Spleen (tissue), 7 donors: ENCODE data around the gene MRPL40.

Experiments
- POLR2AphosphoS5 ChIP-seq, 3 donors: sonication (generic); formaldehyde crosslinking; IDR thresholded peaks; one replicate each; pipeline ENCODE4 v1.5.1; 2017; ENCODE audit warnings: antibody characterized with exemption in 3 of 3
- TF ChIP-seq, protein P1 (sequence below), 11 experiments: fragments of 200-600 bp in 7 of 11; fragments of 450-650 bp in 4 of 11; sonication (generic) in 4 of 11; IDR thresholded peaks in 8 of 11; conservative IDR thresholded peaks in 3 of 11; 1 replicate in 7 of 11; 2 replicates in 4 of 11; pipeline versions ENCODE4 v1.4.0 to v1.8.0; 2016 to 2021; ENCODE audit warnings: antibody characterized with exemption in 11 of 11, inconsistent platforms in 4 of 11, mild to moderate bottlenecking in 1 of 11
- donor health status: DM: no; HTN: no; CAD: no; lungs with moderate emphysema.
- donor health status: DM: no; HTN: no; CAD: no.
- donor health status: DM: no; HTN: no; CAD: no.

GRCh38 chr22:19482297-19482696 is 50.0 kb downstream of the MRPL40 start:
- no peak for TF ChIP-seq POLR2AphosphoS5 (IDR thresholded peaks at IDR 0.05)
- TF ChIP-seq, protein P1, sequence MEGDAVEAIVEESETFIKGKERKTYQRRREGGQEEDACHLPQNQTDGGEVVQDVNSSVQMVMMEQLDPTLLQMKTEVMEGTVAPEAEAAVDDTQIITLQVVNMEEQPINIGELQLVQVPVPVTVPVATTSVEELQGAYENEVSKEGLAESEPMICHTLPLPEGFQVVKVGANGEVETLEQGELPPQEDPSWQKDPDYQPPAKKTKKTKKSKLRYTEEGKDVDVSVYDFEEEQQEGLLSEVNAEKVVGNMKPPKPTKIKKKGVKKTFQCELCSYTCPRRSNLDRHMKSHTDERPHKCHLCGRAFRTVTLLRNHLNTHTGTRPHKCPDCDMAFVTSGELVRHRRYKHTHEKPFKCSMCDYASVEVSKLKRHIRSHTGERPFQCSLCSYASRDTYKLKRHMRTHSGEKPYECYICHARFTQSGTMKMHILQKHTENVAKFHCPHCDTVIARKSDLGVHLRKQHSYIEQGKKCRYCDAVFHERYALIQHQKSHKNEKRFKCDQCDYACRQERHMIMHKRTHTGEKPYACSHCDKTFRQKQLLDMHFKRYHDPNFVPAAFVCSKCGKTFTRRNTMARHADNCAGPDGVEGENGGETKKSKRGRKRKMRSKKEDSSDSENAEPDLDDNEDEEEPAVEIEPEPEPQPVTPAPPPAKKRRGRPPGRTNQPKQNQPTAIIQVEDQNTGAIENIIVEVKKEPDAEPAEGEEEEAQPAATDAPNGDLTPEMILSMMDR (IDR thresholded peaks at IDR 0.05 in 8 of 11, conservative IDR thresholded peaks at IDR 0.05 in 3 of 11), result no peak
